ENCODE results near the gene ATP13A1.

- no peak for TF ChIP-seq YY1 (IDR thresholded peaks at IDR 0.05; ENCODE audit: insufficient read depth, insufficient read length)
- TF ChIP-seq SUZ12 (IDR thresholded peaks at IDR 0.05; ENCODE audit: extremely low read depth, insufficient read depth, insufficient read length): no peak
- no peak for TF ChIP-seq ZNF274 (IDR thresholded peaks at IDR 0.05; ENCODE audit: low read depth, low read length)
Observed at GRCh38 chr19:19649580-19649995, 13.9 kb downstream of the ATP13A1 start.

Measured in NT2/D1 (cell line).